Psoas muscle (tissue), 8 donors: Measurements from ENCODE around the gene FAM78B. TPM values are rescaled to one million over a fixed set of nuclear protein-coding genes. Genes with fewer than 3 reads are reported as not detected.

ENCODE experiments used
- ATAC-seq, 4 donors: fragments of 200-7000 bp; cut with Tn5 transposase; one replicate each; pipeline ENCODE4 v1.9.1; 2020; ENCODE audit warnings: moderate library complexity in 3 of 4, mild to moderate bottlenecking in 2 of 4
- DNase-seq, 2 donors: peaks; one replicate each; pipeline ENCODE4 v3.0.0-alpha.2; 2020
- H3K27ac ChIP-seq: fragments of 200-600 bp; one replicate; pipeline ENCODE4 v1.8.0; 2022
- H3K27me3 ChIP-seq, 3 donors: fragments of 200-600 bp in 1 of 3; one replicate each; pipeline versions ENCODE4 v1.6.1 to v1.8.0; 2013 to 2022; ENCODE audit warnings: low read length in 2 of 3, mild to moderate bottlenecking in 2 of 3, moderate library complexity in 1 of 3; ENCODE audit not compliant: insufficient read depth in 3 of 3
- H3K36me3 ChIP-seq, 2 donors: fragments of 200-600 bp in 1 of 2; one replicate each; pipeline versions ENCODE4 v1.6.1 to v1.8.0; 2013 to 2022; ENCODE audit warnings: low read depth in 1 of 2, mild to moderate bottlenecking in 1 of 2, moderate library complexity in 1 of 2; ENCODE audit not compliant: insufficient read depth in 1 of 2
- H3K4me1 ChIP-seq: fragments of 200-600 bp; one replicate; pipeline ENCODE4 v1.8.0; 2022
- H3K4me3 ChIP-seq: fragments of 200-600 bp; one replicate; pipeline ENCODE4 v1.8.0; 2022; ENCODE audit warnings: mild to moderate bottlenecking
- H3K9me3 ChIP-seq: fragments of 200-600 bp; one replicate; pipeline ENCODE4 v1.8.0; 2022
- WGBS, 3 donors: extraction: QIAGEN DNeasy Blood & Tissue Kit; methylation state at CpG; one replicate each; pipeline versions ENCODE4 v1.1.6 to v1.1.7; 2013; 5-methylcytosine and 5-hydroxymethylcytosine counted together
- intact Hi-C, 2 donors: fragments of 100-400 bp; cut with DNase I; formaldehyde crosslinking; loops; one replicate each; pipeline versions ENCODE4 v1.11.0 to v1.14.2; 2022
- polyA plus RNA-seq, 3 donors: library from polyadenylated mRNA; stranded (reverse); fragments of 200-250 nt; gene quantifications; one replicate each; pipeline ENCODE4 v1.2.3, GENCODE V29; 2013
- total RNA-seq, 4 donors: library from RNA; stranded (reverse); fragmentation: NEBNext Ultra II Directional in 2 of 4; extraction: Animal tissue kit (Norgen Biotek cat#: 25700) in 2 of 4; gene quantifications; one replicate each; pipeline versions ENCODE4 v1.2.1 to v1.2.4, GENCODE V29; 2021 to 2023
- TF ChIP-seq, protein P1 (sequence below): fragments of 200-600 bp; IDR thresholded peaks from one replicate; pipeline ENCODE4 v1.8.0; 2022; ENCODE audit warnings: antibody characterized with exemption
- donor health status: healthy with polysubstance abuse.
- donor health status: DM: no; HTN: no; CAD: no; lungs with moderate emphysema.
- donor health status: Bipolar disorder and iron deficiency.
- donor health status: healthy.
- donor health status: DM: yes; HTN: yes; CAD: no.
- donor health status: DM: no; HTN: no; CAD: no.
- donor health status: DM: no; HTN: no; CAD: no.
- donor health status: DM: yes; HTN: yes; CAD: no.

FAM78B gene
- total and polyA plus RNA-seq, 7 donors = 1.6 to 9.8 (median 4.9) TPM

DNA sequence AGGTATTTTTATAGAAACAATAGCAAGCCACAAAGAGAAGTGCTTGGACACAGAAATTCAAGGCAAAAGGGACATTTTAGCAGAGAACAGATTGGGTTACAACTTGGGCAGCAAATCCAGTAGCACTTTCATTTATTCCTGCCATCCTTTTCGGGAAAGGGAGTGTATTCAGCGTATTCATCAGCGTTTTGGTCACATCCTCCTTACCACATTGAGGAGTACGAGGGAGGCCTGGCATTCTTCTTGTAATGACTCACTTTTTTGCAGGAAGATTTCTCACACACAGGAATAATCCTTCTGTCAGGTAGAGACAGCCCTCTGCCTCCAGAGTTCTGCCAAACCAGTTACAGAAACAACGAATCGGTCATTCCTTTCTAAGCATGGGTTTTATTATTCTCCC, 18.1 kb upstream of the FAM78B start:
- Histone ChIP-seq H3K4me1 (no peaks in the 10 kb centered on the region), H3K27ac (no peak overlapping the region), H3K36me3 (no peaks in the 10 kb centered on the region), H3K9me3 (no peaks in the 10 kb centered on the region), H3K4me3 (no peak overlapping the region), H3K27me3 (peaks cover 0 to 4% (median 0%) of the 10 kb centered on the region in 3 donors)
- WGBS, 3 donors = 67 to 78% (median 73%) methylated on average over 6 of the region's 6 CpGs
- TF ChIP-seq, protein P1, sequence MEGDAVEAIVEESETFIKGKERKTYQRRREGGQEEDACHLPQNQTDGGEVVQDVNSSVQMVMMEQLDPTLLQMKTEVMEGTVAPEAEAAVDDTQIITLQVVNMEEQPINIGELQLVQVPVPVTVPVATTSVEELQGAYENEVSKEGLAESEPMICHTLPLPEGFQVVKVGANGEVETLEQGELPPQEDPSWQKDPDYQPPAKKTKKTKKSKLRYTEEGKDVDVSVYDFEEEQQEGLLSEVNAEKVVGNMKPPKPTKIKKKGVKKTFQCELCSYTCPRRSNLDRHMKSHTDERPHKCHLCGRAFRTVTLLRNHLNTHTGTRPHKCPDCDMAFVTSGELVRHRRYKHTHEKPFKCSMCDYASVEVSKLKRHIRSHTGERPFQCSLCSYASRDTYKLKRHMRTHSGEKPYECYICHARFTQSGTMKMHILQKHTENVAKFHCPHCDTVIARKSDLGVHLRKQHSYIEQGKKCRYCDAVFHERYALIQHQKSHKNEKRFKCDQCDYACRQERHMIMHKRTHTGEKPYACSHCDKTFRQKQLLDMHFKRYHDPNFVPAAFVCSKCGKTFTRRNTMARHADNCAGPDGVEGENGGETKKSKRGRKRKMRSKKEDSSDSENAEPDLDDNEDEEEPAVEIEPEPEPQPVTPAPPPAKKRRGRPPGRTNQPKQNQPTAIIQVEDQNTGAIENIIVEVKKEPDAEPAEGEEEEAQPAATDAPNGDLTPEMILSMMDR = no peak
- DNase-seq (no peak), ATAC-seq (no peak)
- intact Hi-C loops = no loop called here

DNA sequence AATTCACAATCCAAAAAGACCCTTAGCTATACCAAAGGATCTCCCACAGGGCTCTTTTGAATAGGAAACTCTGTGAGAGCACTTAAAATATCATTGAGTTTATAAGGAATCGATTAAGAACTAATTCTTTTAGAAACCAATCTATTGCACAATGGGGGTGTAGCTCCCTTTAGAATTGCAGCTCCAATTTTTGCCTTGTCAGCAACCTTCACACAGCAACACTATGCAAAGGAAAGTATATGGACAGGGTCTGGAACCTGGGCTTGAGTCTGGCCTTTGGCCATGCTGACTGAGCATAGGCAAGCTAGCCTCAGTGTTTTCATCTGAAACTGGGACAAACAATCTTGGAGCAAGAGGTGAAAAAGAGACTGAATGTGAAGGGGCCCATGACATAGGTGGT, 17.2 kb upstream of the FAM78B start:
- 76 to 83% (median 79%) methylated on average over 1 of the region's 1 CpG for whole genome bisulfite sequencing, 3 donors

DNA sequence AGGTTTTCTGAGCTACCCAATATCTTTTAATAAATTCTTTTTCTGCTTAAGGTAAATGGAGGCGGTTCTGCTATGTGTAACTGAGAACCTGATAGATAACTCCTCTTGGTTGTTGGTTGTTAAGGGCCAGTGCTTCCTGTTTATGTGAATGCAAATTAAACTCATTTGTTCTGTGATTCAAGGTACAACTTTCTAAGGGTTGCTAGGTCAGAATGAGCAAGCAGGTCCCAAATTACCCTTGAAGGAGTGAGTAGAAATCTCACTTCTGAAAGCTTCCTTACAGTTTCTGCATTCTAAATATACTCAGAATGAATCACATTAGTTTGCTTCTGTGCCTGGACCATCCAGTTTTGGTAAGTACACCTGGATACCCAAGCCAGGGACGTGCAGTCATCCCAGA, 15.5 kb upstream of the FAM78B start:
- intact Hi-C loops = no loop called here
- DNase-seq (no peak), ATAC-seq (no peak)
- H3K4me1 ChIP-seq = no peaks in the 10 kb centered on the region
- no peak overlapping the region for H3K4me3 ChIP-seq
- 58 to 61% (median 59%) methylated on average over 2 of the region's 2 CpGs for WGBS, 3 donors
- H3K36me3 ChIP-seq = no peaks in the 10 kb centered on the region
- H3K27me3 ChIP-seq = peaks cover 0 to 4% (median 0%) of the 10 kb centered on the region in 3 donors
- TF ChIP-seq, protein P1 = no peak
- no peaks in the 10 kb centered on the region for H3K9me3 ChIP-seq
- no peak overlapping the region for H3K27ac ChIP-seq

More for the DNA sequence above, 17.2 kb upstream of the FAM78B start:
- Histone ChIP-seq H3K27me3 (peaks cover 0 to 4% (median 0%) of the 10 kb centered on the region in 3 donors), H3K4me3 (no peak overlapping the region), H3K36me3 (no peaks in the 10 kb centered on the region), H3K9me3 (no peaks in the 10 kb centered on the region), H3K4me1 (no peaks in the 10 kb centered on the region), H3K27ac (no peak overlapping the region)
- DNase-seq = no peak
- no peak for ATAC-seq
- intact Hi-C loops = no loop called here
- TF ChIP-seq, protein P1 = no peak

DNA sequence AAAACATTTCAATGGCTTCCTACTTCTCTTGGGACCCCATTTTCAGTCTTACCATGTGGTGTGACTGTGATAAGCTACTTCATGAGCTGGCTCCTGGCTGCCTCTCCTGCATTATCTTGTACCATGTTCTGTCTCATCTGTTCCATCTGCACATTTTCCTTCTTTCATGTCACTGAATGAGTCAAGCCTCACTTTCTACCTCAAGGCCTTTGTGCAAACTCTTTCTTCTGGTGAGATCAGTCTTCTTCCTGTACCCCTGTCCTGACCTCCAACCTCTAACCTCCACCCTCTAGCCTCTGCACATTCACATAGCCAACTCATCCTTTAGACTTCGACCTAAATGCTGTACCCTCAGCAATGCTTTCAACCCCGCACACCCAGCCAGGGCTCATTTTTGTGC, 9.6 kb upstream of the FAM78B start:
- Histone ChIP-seq H3K27ac (no peak overlapping the region), H3K36me3 (no peaks in the 10 kb centered on the region), H3K27me3 (no peaks in the 10 kb centered on the region), H3K4me1 (no peaks in the 10 kb centered on the region), H3K4me3 (no peak overlapping the region), H3K9me3 (no peaks in the 10 kb centered on the region)
- WGBS, 3 donors = 89 to 90% (median 89%) methylated on average over 2 of the region's 2 CpGs
- TF ChIP-seq, protein P1 = no peak
- DNase-seq = no peak
- intact Hi-C loops = no loop called here
- ATAC-seq = no peak

DNA sequence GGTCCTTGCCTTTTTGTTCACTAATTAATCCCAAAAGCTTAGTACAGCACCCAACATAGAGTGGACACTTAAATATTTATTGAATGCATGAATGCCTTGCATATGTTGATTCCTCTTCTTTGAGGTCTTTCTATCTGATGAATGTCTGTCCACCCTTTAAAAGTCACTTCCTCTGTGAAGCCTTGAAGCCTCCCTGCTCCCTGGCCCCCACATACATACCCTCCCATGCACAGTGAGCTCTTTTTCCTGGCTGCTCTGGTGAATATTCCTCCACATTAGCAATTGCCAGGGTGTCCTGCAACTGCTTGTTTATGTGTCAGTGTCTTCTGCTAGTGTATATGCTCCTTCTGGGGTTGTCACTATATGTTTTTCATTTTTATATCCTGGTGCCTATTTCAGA, 8.2 kb upstream of the FAM78B start:
- TF ChIP-seq, protein P1 = no peak
- Histone ChIP-seq H3K9me3 (no peaks in the 10 kb centered on the region), H3K4me3 (no peak overlapping the region), H3K27me3 (no peaks in the 10 kb centered on the region), H3K4me1 (no peaks in the 10 kb centered on the region), H3K36me3 (no peaks in the 10 kb centered on the region), H3K27ac (no peak overlapping the region)
- DNase-seq (no peak), ATAC-seq (no peak)
- intact Hi-C loops = no loop called here
